ENCODE data around the gene CFAP57.
"Not testable (repeated sequence)": the region's sequence is repeated elsewhere in the genome, so short reads cannot be mapped to it uniquely, and the experiment has no call there.

The CFAP57 gene

GRCh38 chr1:43171876-43172526 lies at the start of gene CFAP57, which contains the start of gene EBNA1BP2:
Gene CFAP57, plus strand, starts transcription at chr1:43172330. Its CDS starts 424 bp downstream, at chr1:43172754.
Gene EBNA1BP2, minus strand, starts transcription at chr1:43172290. Its CDS starts 172 bp downstream, at chr1:43172118.
- peak; percentile 93 for DNase-seq

GRCh38 chr1:43123031-43123430 lies 49.1 kb upstream of the CFAP57 start:
- no peak for DNase-seq

GRCh38 chr1:43128816-43129215 lies 43.3 kb upstream of the CFAP57 start:
- DNase-seq = no peak

GRCh38 chr1:43129426-43129825 lies 42.7 kb upstream of the CFAP57 start:
- no peak for DNase-seq

- DNase-seq = no peak
These were observed 38.1 kb upstream of the CFAP57 start for GRCh38 chr1:43134068-43134467.

GRCh38 chr1:43134640-43135039 lies 37.5 kb upstream of the CFAP57 start:
- no peak for DNase-seq

- DNase-seq = no peak
These were observed 36.0 kb upstream of the CFAP57 start for GRCh38 chr1:43135857-43136781.

- DNase-seq = no peak
These were observed 34.6 kb upstream of the CFAP57 start for GRCh38 chr1:43137445-43138052.

GRCh38 chr1:43139295-43139694 lies 32.8 kb upstream of the CFAP57 start:
- not testable (repeated sequence) for DNase-seq

- DNase-seq = no peak
These were observed 32.1 kb upstream of the CFAP57 start for GRCh38 chr1:43140010-43140409.

GRCh38 chr1:43140583-43140982 lies 31.5 kb upstream of the CFAP57 start:
- DNase-seq = no peak

GRCh38 chr1:43143441-43143888 lies 28.7 kb upstream of the CFAP57 start:
- DNase-seq = peak; percentile 27

- no peak for DNase-seq
These were observed 27.9 kb upstream of the CFAP57 start for GRCh38 chr1:43144237-43144636.

- DNase-seq = peak; percentile 57
These were observed 24.4 kb upstream of the CFAP57 start for GRCh38 chr1:43147625-43148327.

- no peak for DNase-seq
These were observed 22.2 kb upstream of the CFAP57 start for GRCh38 chr1:43149889-43150288.

- no peak for DNase-seq
These were observed 19.3 kb upstream of the CFAP57 start for GRCh38 chr1:43152866-43153265.

GRCh38 chr1:43153443-43153842 lies 18.7 kb upstream of the CFAP57 start:
- no peak for DNase-seq

GRCh38 chr1:43156026-43156425 lies 16.1 kb upstream of the CFAP57 start:
- no peak for DNase-seq

GRCh38 chr1:43165162-43165561 lies 7.0 kb upstream of the CFAP57 start:
- DNase-seq = no peak

- DNase-seq = no peak
These were observed 6.4 kb upstream of the CFAP57 start for GRCh38 chr1:43165765-43166164.

GRCh38 chr1:43171312-43171875 lies 736 bp upstream of the CFAP57 start:
- no peak for DNase-seq

- peak; percentile 89 for DNase-seq
These were observed 420 bp downstream of the CFAP57 start for GRCh38 chr1:43172527-43172972.

All from stimulated activated CD4-positive, alpha-beta T cell treated with anti-CD3 and anti-CD28 coated beads, Interleukin-1b, Interleukin-23, amount 100 ng/mL, for 48 hours (primary cell).